AG09319 (cell line): Measurements from ENCODE around the gene UBE2H.
"Not testable (repeated sequence)": the region's sequence is repeated elsewhere in the genome, so short reads cannot be mapped to it uniquely, and the experiment has no call there.

Source experiments
- DNase-seq: peaks from one replicate; pipeline ENCODE4 v3.0.0-alpha.2; 2010; ENCODE audit warnings: low read depth; ENCODE audit errors: extremely low read depth
- CTCF ChIP-seq: IDR thresholded peaks from 2 replicates; pipeline ENCODE4 v1.5.1; 2011; ENCODE audit warnings: low read depth, mild to moderate bottlenecking, inconsistent platforms, low read length, moderate library complexity

UBE2H gene

GRCh38 chr7:129980667-129981066 lies 27.9 kb upstream of the UBE2H start:
- TF ChIP-seq CTCF: no peak
- DNase-seq: no peak

GRCh38 chr7:129975309-129975708 lies 22.5 kb upstream of the UBE2H start:
- no peak for DNase-seq
- TF ChIP-seq CTCF: no peak

GRCh38 chr7:129970816-129971215 lies 18.1 kb upstream of the UBE2H start:
- TF ChIP-seq CTCF: no peak
- no peak for DNase-seq

- no peak for TF ChIP-seq CTCF
- no peak for DNase-seq
Measured at GRCh38 chr7:129969881-129970446, 17.2 kb upstream of the UBE2H start.

- TF ChIP-seq CTCF: no peak
- no peak for DNase-seq
Measured at GRCh38 chr7:129968592-129969383, 16.0 kb upstream of the UBE2H start.

GRCh38 chr7:129960204-129960475 lies 7.4 kb upstream of the UBE2H start:
- DNase-seq: not testable (repeated sequence)

GRCh38 chr7:129959471-129960203 lies 6.9 kb upstream of the UBE2H start:
- no peak for DNase-seq
- TF ChIP-seq CTCF: no peak
